Keratinocyte (primary cell): ENCODE measurements around the gene CNTNAP1.

Source experiments
- CTCF ChIP-seq, 3 experiments: IDR thresholded peaks in 1 of 3; conservative IDR thresholded peaks in 1 of 3; optimal IDR thresholded peaks in 1 of 3; 2 replicates in 2 of 3; 3 replicates in 1 of 3; pipeline versions ENCODE3 to v1.5.1; 2011; ENCODE audit warnings: low read length in 3 of 3, mild to moderate bottlenecking in 3 of 3, moderate library complexity in 2 of 3, control low read depth in 1 of 3, inconsistent platforms in 1 of 3; ENCODE audit not compliant: insufficient read depth in 2 of 3; ENCODE audit errors: extremely low read depth in 1 of 3
- EZH2 ChIP-seq: IDR thresholded peaks from one replicate; pipeline ENCODE4 v1.6.1; 2012; ENCODE audit warnings: inconsistent platforms, mild to moderate bottlenecking, low read length, moderate library complexity

- no peak for TF ChIP-seq CTCF (optimal IDR thresholded peaks at IDR 0.05 in 1 of 3, IDR thresholded peaks at IDR 0.05 in 1 of 3, conservative IDR thresholded peaks at IDR 0.05 in 1 of 3; ENCODE audit: extremely low read depth in 1 of 3, insufficient read depth in 2 of 3, low read length in 3 of 3)
- no peak for TF ChIP-seq EZH2
Observed at GRCh38 chr17:42677921-42678781, 4.2 kb upstream of the CNTNAP1 start.
